NCI-H2107 (cell line): ENCODE data around the gene CDK6.

Experiments used
- DNase-seq: peaks from one replicate; lab custom pipeline; 2025; lab: John Stamatoyannopoulos, UW

Gene CDK6

DNA sequence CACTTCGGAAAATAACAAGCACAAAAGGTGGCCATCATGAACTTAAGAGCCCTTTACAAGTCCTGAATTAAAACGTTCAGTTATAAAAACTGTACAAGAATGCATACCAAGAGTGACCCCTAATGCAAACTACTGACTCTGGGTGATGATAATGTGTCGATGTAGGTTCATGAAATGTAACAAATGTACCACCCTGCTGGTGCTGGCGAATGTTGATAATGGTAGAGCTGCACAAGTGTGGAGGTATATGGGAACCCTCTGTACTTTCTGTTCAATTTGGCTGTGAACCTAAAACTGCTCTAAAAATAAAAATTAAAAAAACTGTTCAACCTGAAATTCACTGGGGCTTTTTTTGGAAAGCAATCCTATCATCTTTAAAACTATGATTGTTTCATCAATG is 249.5 kb downstream of the CDK6 start:
- DNase-seq = no peak

DNA sequence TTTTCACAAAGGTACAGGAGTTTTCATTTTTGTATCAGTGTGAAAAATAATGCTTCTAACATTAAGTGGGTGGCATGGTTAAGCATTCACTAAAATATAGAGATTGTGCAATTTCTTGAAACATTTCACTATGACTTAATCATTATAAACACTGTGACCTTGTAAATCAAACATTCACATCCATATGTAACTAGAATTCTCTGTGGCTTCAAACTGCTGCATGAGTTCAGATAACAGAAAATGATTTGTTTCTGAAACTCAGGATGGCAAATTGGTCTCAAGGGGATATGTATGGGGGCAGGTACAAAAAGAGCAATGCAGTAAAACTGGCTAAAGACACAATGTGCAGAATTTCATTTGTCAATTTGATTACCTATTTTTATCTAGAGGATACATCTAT is 250.0 kb downstream of the CDK6 start:
- no peak for DNase-seq

GRCh38 chr7:92584953-92585352 is 251.4 kb downstream of the CDK6 start:
- DNase-seq = no peak

DNA sequence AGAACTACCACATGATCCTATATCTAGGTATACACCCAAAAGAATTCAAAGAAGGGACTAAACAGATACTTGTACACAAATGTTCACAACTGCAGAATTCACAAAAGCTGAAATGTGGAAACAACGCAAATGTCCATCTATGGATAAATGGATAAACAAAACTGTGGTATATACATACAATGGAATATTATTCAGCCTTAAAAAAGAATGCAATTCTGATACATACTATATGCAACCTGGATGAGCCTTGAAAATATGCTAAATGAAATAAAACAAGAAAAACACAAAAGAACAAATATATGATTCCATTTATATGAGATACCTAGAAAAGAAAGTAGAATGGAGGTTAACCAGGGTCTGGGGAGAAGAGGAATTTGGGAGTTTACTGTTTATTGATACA is 253.4 kb downstream of the CDK6 start:
- no peak for DNase-seq

- no peak for DNase-seq
Observed at GRCh38 chr7:92576296-92576695, 260.1 kb downstream of the CDK6 start.

DNA sequence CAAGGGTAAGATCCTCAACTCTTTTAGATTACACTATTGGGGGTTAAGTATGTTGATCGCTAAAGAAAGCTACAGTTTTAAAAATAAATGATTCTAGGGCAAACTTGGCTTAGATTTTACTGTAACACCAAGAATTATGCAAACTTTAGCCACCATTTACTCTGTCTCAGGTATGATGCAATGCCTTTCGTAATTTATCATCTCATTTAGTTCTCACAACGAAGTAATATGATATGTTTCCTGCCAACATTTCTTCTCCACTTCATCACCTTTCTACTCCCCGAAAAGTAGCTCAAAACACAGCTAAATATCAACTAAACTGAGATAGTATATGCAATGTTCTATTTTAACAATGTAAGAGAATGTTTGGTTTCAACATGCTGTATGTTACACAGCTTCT is 267.2 kb downstream of the CDK6 start:
- DNase-seq = no peak

GRCh38 chr7:92567460-92567859 is 268.9 kb downstream of the CDK6 start:
- DNase-seq = no peak

GRCh38 chr7:92563345-92563744 is 273.0 kb downstream of the CDK6 start:
- DNase-seq = no peak

DNA sequence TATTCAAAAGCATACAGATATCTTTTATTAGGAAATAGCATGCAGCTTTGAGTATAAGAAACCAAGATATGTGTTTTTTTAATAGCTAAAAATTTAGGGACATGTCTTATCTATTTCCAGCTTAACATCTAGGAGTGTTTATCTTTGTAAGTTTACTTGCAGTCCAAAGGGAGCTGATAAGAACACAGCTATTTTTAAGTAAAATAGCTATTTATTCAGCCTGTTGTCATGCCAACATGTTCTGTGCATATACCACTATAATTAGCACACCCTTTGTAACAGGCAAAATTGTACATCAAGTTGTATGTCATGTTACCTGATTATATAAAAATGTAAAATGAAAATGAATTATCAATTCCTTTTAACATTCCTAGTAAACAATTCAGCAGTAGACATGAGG is 275.8 kb downstream of the CDK6 start:
- no peak for DNase-seq

GRCh38 chr7:92557808-92558362 is 278.5 kb downstream of the CDK6 start:
- no peak for DNase-seq

DNA sequence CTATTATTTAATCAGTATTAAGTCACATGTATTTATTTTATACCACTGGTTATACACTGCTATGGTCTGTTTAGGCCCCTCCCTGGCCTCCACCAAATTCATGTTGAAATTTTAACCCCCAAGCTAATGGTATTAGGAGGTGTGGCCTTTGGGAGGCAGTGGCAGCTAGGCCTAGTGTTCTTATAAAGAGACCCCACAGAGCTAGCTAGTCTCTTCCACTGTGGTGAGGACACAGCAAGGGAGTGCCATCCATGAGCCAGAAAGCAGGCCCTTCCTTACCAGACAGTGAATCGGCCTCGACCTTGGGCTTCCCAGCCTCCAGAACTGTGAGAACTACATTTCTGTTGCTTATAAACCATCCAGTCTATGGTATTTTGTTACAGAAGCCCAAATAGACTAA is 279.1 kb downstream of the CDK6 start:
- no peak for DNase-seq
